ENCODE measurements around the gene AFF2.

Gene AFF2

DNA sequence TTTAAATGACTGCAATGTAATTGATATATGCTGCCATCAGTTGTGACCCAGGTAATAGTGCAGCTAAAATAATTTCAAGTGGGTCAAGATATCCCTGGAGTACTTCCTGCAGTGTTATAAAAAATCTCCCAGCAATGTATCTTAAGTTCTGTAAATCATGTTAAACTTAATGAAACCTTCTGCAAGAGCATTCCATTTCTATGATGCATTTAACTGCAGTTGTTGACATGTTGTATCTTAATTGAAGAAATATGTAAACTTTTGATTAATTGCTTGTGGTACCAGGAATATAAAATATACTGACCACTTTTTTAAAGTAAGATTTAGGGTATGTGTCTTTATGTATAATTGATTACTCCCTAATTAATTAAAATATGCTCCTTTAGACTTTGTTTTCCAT, 213.6 kb downstream of the AFF2 start:
- in situ Hi-C loops (cut with HindIII; ENCODE audit: low sequenced_read_pairs): no loop called here

DNA sequence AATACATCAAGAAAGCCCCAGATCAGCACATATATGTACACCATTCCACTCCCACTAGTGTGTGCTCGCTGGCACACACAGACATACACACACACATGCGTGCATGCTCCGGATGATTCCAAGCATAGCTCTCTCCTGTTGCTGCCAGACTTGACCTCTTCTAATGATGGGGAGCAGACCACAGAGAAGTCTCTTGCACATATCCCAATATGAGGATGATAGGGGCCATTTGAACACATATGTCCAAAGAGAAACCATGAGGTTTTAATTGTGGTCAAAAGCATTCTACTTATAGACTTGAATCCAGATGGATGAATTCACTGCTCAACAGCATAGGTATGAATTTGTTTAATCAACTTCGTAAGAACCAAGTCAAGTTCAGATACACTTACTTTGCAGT, 214.9 kb downstream of the AFF2 start:
- in situ Hi-C loops (cut with HindIII; ENCODE audit: low sequenced_read_pairs): no loop called here

DNA sequence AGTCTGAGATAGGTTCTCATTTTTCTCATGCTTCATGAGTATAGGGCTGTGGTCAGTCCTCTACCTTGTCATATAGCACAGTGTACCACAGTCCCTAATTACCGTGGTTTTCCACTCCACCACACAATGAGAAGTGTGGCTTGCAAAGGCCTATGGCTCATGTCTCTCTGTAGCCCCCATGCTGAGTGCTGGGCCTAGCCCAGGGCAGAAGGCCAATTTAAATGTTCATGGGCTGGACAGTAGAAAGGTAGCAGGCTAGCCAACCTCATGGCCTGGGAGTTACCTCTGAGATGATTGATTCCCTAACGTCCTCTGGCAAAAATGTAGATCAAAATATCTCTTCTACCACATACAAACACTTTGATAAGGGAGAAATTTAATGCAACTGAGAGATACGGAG, 222.5 kb downstream of the AFF2 start:
- in situ Hi-C loops (cut with HindIII; ENCODE audit: low sequenced_read_pairs): no loop called here

DNA sequence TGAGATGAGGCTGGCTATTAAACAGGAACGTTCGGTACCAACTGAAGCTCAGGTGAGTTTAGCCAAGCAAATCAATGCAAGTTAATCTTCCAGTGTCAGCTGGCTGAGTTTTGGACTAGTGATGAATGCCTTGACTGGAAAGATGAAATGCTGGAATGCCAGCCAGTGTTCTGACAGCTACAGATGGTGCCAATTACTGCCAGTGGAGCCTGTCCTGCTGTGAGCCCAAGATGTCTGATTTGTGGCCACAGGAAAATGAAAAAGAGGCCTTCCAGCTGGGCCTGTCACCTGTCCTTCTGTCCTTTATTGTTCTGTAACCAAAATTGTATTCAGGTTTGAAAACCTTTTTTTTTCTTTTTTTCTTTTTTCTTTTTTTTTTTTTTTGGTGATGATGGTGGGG, 223.1 kb downstream of the AFF2 start:
- in situ Hi-C loops (cut with HindIII; ENCODE audit: low sequenced_read_pairs): no loop called here

DNA sequence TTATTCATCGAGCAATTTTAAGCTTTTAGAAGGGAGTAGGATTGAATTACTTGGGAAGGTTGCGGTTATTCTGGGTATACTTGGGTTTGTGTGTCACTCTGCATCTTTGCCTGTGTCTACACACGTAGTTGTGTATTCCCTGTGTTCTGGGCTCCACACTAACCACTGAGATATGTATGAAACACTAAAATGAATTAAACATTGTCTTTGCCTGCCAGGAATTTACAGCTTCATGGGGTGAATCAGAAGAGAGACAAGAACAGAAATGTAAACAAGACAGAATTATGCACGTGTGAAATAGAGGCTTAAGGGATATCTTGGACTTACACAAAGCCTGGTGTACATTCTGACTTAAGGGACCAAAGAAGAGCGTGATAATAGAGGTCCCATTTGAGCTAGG, 228.5 kb downstream of the AFF2 start:
- in situ Hi-C loops (cut with HindIII; ENCODE audit: low sequenced_read_pairs): no loop called here

DNA sequence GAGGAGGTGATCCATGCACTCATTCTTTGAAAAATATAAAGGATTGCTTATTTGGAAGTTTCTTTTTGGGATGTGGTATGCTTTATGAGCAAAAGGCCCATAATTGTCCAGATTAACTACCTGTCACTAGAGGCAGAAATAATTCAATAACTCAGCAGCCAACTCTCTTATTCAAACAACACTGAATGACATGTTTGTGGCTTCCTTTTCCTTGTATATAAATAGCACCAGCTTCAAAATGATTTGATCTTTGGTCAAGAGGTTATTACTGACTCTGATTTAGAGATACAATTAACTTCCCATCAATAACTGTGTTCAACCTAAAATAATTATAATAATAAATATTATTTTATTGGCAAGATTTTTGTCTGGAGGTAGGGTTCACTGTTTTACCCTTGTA, 232.3 kb downstream of the AFF2 start:
- in situ Hi-C loops (cut with HindIII; ENCODE audit: low sequenced_read_pairs): no loop called here

DNA sequence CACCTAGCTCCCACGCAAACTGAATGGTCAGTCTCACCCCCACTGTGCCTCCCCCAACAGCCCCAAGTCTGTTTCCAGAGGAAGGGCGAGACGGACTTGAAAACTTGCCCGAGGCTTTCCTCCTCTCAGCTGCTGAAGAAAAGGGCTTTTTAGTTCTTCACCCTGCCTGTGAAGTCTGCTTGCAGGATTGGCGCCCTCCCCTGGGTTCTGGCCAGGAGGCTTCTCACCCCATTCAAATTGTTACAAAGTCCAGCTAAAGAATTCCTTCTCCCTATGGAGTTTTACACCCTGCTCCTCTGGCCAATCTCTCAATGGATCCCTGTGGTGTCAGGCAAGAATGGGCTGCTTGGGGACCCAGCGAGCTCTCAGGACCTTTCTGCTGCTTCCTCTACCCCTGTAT, 241.0 kb downstream of the AFF2 start:
- in situ Hi-C loops (cut with HindIII; ENCODE audit: low sequenced_read_pairs): no loop called here

DNA sequence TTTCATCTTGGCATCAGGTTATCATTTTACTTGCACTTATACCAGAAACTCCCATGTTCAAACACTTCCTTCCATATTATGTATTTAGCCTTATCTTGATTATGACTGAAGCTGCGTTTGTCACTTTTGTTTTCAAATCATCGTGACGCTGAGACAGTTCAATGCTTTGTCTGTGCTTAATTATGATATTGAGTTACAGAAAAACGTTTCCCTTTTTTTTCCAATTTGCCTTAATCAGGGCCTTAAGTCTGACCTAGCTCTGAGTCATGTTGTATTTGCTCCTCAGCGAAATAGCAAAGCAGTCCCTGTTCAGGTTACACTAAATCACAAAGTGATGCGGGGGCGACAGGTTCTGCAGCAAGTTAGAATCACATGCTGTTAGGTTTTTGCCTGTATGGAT, 254.7 kb downstream of the AFF2 start:
- in situ Hi-C loops (cut with HindIII; ENCODE audit: low sequenced_read_pairs): no loop called here

DNA sequence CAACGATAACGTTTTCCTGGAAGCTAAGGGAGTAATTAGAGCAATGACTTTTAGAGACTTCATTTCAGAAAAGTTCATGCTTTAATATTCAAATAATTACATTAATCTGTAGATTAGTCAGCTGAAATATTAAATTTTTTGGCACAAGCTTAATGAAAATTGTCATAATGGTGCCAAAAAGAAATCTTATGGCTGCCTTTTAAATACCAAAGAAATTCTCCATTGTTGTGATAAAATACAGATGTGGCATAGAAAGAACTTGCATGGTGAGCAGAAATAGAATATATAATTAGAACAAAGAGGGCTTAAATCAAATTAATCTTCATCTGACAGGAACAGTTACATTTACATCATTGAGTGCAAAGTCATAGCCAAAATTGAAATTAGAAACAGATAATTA, 263.5 kb downstream of the AFF2 start:
- in situ Hi-C loops (cut with HindIII; ENCODE audit: low sequenced_read_pairs): no loop called here

DNA sequence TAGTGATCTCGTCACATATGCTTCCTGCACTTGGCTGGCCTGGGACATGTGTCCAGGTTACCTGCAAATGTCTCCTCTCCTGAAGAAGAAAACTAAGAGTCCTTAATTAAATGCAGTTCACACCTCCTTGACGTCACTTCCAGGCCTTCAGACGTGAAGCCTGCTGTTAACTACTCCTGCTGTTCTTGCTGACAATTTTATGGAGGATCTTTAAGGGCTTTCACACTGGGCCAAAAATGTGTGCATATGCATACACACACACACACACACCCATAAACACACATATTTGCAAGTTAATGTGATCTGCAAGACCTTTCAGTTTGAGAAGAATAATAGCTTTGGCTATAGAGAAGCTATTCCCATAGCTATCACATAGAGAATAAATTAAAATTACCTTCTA, 267.9 kb downstream of the AFF2 start:
- in situ Hi-C loops (cut with HindIII; ENCODE audit: low sequenced_read_pairs): no loop called here

DNA sequence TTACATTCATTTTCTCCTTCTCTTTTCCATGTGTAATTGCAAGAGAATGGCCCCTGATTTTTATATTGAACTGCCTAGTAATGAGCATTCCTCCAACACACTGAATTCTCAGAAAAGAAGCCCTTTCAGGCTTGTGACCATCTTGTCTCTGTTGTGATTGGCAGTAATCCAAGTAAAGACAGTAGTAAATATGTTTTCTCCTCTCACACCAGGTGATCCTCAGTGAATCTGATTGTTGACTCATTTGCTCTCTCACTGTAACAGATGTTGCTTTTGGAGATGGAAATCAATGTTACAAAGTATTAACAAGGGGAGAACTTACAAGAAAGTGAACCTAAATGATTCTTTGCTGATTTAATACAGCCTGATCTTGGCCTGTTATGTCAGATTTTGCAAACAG, 271.0 kb downstream of the AFF2 start:
- in situ Hi-C loops (cut with HindIII; ENCODE audit: low sequenced_read_pairs): no loop called here

DNA sequence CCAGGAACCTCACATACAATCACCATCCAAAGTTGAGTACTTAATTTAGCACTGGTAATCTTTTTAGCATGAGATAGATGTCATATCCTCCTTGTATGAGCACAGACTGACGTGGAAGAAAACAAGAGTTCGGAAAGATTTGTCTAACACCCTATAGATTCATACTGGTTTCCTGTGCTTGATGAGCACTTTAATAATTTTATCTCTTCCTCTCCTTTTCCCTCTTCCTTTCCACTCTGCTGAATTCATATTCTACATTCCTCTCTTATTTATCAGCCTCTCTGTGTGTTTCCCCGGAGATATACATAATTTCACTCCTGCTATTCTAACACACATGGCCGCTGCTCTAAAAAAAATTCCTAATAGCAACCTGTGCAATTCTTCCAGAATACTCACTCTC, 273.9 kb downstream of the AFF2 start:
- in situ Hi-C loops (cut with HindIII; ENCODE audit: low sequenced_read_pairs): no loop called here

DNA sequence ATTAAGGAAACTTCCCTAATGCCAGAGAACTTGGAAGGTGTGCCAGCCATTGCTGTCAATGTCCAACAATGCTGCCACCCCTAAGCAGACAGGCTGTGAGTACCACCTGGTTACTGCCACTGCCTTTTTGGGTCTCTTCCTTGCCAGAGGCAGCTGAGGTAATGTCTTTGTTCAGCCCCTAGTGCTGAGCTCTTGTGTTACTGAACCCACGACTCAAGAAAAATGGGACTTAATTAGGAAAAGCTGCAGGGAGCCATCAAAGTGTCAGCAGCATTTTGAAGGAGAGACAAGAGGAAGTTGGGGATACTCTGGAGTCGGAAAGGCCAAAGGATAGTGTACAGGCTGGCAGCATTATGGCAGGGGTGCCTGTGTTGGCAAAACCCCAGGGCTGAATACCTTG, 283.7 kb downstream of the AFF2 start:
- in situ Hi-C loops (cut with HindIII; ENCODE audit: low sequenced_read_pairs): no loop called here

DNA sequence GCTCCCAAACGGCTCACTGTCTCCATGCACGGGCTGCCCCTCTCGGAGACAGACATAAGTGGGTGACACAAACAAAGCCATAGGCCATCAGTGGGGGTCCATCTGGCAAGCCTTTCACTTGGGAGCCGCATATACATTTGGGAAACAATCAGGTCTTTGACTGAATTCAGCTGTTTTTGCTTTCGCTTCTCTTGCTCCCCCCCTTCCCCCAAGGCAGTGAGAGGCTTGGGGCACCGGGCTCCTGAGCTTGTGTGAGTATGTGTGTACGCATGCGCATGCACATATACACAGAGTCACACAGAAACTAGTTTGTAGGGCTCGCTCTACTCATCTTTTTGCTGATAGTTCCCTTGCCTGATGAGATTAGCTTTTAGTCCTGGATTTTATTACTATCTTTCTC, 284.4 kb downstream of the AFF2 start:
- in situ Hi-C loops (cut with HindIII; ENCODE audit: low sequenced_read_pairs): no loop called here

DNA sequence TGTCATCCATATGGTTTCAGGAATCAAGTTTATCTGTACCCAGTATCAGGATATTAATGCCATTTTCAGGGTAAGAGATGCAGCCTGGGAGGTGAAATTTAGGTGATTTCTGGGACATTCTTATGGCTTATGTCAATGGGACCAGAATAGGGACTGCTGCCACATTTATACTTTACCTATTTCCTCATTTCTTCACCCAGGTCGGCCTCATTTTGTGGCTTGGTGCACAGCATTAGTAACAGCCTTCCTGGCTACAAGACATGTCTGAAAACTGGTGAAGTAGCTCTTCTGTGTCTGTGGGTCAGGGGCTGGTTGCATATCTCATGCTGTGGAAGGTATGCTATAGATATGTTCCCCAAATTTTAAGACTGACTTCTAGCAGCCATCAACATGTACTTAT, 284.8 kb downstream of the AFF2 start:
- in situ Hi-C loops (cut with HindIII; ENCODE audit: low sequenced_read_pairs): no loop called here

DNA sequence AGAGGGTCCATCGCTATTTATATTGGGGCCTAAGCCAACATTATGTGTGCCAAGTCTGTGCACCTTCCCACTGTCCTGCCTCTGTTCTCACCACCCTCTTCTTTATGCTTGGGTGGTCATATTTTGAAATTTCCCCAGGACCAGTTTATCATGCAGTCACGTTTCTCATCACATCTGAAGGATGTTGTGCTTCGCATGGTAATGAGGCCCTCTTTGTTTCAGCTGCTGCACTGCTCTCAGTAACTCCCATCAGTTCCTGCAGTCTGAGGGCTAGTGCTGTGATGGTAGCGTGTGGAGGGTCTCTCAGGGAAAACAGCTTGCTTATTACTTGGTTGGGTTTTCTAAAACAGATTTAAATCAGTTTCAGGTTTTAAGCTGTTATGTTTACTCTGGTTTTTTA, 288.0 kb downstream of the AFF2 start:
- in situ Hi-C loops (cut with HindIII; ENCODE audit: low sequenced_read_pairs): no loop called here

DNA sequence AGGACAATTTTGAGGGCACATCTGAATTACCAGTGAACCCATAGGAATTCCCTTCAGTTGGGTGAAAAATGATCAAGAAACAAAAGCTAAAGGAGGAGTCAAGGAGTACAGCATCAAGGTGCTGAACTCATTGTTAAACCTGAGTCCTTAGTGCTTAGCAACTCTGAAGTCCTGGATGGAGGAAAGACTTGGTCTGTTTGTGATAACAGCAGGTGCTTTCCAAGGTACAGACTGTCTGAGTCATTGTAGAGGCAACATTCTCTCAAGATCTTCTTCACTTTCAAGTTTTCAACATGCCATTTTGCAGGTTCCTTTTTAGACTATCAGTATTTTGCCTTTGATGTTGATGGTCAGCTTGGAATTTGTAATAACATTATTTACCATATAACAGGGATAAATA, 293.9 kb downstream of the AFF2 start:
- in situ Hi-C loops (cut with HindIII; ENCODE audit: low sequenced_read_pairs): no loop called here

DNA sequence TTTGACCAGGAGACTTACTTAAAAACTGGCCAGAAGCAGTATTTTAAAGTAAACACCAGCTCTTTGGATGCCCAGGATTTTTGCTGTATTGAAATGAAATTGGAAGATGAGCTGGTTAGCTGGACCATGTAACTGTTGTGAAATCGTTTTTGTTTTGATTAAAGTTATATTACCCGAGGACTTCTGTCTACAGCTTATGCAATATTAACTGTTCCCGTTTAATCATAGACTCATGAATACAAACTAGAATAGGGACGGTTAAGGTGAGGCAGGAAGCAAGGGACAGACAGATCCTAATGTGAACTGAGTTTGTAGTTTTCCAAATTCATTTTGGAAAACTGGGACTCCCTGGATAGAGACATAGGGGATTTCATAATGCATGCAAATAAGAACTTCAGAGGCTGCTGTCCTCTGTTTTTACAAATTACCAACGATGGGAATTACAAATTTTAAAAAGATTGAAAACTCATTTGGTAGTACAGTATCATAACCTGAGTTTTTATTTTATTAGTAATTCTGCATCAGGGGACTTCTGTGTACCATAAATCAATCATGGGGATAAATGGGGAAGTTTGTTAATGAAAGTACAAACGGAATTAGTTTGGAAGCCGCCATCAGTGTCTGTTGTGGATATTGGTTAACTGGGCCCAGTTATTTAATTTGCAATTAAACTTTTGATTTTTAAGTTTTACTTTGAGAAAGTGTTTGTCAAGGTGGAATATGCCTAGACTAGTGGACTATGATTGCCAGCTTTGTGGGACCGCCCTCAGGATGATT, 304.4 kb downstream of the AFF2 start:
- in situ Hi-C loops (cut with HindIII; ENCODE audit: low sequenced_read_pairs): no loop called here

DNA sequence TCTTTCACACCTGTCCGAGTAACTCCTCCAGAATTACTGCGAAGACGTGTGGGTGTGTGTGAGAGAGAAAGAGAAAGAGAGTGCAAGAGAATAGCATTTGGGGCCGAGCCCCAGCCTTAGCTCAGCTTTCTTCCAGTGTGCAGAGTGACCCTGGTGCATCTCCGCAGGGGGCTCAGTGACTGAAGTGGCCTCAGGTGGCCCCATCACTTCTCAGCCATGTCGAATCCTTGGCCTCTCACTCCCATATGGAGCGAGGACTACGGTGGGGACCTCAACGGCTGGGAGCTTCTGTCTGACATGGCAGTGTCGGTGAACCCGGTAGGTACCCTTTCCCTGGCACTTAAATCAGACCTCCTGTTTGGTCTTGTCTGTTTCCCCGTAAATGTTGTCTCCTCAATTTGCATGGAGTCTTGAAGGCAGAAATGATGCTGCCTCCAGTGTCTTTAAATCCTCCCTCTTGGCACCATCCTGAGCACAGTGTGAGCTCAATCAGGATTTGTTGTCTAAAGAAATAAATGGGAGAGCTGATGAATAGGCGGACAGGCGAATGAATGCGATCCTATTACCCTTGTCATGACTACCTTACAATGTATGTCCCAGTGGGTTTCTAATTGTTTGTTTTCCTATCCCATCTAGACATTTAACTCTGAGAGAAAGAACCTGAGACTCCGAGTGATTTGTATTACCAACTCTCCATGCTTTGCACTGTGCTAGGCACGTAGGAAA, 305.9 kb downstream of the AFF2 start:
- in situ Hi-C loops (cut with HindIII; ENCODE audit: low sequenced_read_pairs): no loop called here

DNA sequence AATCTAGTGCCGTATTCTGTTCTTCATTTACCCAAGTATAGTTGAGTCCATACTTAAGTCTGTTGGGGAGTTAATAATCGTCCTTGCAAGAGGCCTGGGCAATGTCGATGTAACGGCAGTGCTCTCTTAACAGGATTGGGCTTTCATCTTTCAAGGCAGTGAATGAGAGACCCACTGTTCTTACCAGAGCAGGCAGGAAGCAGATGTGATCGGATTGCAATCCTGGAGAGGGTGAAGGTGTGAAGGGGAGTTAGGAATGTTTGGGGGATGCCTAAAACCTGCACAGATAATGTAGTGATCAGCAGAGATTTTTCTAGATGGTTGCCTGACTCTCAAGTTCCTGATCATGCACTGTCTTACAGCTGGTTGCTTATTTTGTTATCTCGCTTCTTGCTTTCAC, 308.4 kb downstream of the AFF2 start:
- in situ Hi-C loops (cut with HindIII; ENCODE audit: low sequenced_read_pairs): no loop called here

DNA sequence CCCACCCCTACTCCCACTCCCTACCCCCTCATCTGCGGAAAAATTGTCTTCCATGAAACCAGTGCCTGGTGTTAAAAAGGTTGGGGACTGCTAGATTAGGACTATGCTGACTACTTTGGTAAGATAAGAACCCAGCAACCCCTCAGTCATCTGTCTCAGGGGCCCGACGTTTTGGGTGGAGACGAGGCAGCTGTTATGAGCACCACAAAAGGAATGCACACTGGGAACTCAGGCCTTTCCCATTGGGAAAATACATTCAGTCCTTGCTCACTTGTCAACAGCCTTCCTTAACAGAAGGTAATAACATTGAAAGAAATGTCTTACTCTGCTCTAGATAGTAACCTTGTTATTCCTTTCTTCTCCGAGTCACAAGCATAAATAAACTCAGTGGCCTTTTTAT, 310.8 kb downstream of the AFF2 start:
- in situ Hi-C loops (cut with HindIII; ENCODE audit: low sequenced_read_pairs): no loop called here

DNA sequence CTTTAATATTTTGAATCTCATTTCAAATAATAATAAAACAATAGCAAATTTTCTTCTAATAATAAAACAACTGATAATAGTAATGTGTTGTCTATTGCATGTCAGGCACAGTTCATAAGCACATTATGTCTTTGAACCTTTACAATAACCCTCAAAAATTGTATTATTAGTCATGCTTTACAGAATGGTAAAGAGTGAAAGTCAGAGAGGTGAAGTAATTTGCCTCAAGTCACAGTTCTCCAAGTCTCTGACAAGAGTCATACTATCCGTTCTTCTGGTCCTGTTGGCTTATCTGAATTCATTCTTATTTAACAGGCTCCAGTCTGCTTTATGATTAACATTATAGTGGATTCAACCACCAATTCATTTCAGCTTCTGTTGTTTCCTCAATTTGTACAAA, 313.0 kb downstream of the AFF2 start:
- in situ Hi-C loops (cut with HindIII; ENCODE audit: low sequenced_read_pairs): no loop called here

DNA sequence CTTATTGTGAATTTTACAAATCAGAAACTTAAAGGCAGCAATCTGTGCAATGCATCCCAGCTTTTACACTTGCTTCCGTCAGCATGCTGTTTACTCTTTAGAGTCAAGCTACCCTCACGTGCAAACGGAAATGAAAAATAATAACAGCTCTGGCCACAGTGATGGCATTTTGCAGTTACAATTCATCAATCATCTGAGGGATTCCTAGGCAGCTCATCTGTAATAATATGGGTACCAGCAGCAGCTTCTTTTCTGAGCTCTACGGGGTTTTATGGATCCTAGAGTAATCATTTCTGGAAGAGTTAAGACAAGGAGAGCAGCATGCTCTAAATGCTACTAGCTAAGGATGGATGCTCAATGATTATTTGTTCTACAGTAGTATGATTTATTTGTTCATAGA, 313.6 kb downstream of the AFF2 start:
- in situ Hi-C loops (cut with HindIII; ENCODE audit: low sequenced_read_pairs): no loop called here
